Measurements from ENCODE around the gene PROC. TPM values are rescaled to one million over a fixed set of nuclear protein-coding genes. Genes with fewer than 3 reads are reported as not detected.

The PROC gene
- total RNA-seq, 1 experiment from 2014 or later, result 6.4 TPM

GRCh38 chr2:127437056-127437455, 18.8 kb downstream of the PROC start:
- no peak for DNase-seq
- Histone ChIP-seq H3K4me1 (peaks cover 19% of the 10 kb centered on the region), H3K9me3 (peaks cover 13% of the 10 kb centered on the region), H3K36me3 (ENCODE audit: control insufficient read depth, insufficient read depth, low read length) (no peaks in the 10 kb centered on the region; the same call in 1 of the 2 replicates), H3K27me3 (replicated peaks; ENCODE audit: control insufficient read depth, insufficient read depth, low read length) (no peaks in the 10 kb centered on the region), H3K4me3 (ENCODE audit: low read depth, low read length) (no peak overlapping the region)
- intact Hi-C loops (cut with micrococcal nuclease; ENCODE audit: unreplicated experiment), result no loop called here
- BruUV-seq (replicated peaks), result no TSS peak
- Mint-ChIP-seq H3K4me1 (ENCODE audit: low read depth, unreplicated experiment) (peaks cover 6% of the 10 kb centered on the region), H3K36me3 (ENCODE audit: insufficient read depth, unreplicated experiment) (peaks cover 5% of the 10 kb centered on the region), H3K27me3 (ENCODE audit: insufficient read depth, unreplicated experiment) (no peaks in the 10 kb centered on the region), H3K9me3 (ENCODE audit: unreplicated experiment) (peaks cover 17% of the 10 kb centered on the region), H3K27ac (ENCODE audit: unreplicated experiment) (peak overlapping the region; percentile 84), H3K4me3 (ENCODE audit: unreplicated experiment) (no peak overlapping the region)
- TF ChIP-seq, protein P1, sequence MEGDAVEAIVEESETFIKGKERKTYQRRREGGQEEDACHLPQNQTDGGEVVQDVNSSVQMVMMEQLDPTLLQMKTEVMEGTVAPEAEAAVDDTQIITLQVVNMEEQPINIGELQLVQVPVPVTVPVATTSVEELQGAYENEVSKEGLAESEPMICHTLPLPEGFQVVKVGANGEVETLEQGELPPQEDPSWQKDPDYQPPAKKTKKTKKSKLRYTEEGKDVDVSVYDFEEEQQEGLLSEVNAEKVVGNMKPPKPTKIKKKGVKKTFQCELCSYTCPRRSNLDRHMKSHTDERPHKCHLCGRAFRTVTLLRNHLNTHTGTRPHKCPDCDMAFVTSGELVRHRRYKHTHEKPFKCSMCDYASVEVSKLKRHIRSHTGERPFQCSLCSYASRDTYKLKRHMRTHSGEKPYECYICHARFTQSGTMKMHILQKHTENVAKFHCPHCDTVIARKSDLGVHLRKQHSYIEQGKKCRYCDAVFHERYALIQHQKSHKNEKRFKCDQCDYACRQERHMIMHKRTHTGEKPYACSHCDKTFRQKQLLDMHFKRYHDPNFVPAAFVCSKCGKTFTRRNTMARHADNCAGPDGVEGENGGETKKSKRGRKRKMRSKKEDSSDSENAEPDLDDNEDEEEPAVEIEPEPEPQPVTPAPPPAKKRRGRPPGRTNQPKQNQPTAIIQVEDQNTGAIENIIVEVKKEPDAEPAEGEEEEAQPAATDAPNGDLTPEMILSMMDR (IDR thresholded peaks at IDR 0.05; ENCODE audit: insufficient read depth in 1 of 2, low read depth in 1 of 2, low read length in 1 of 2, severe bottlenecking in 1 of 2, unreplicated experiment in 1 of 2), result no peak
- ChIA-PET CTCF (interaction anchor here (1.6 kb wide), 1 partner anchor 22 kb away, joined by 4 read pairs; no protein-coding TSS in a partner anchor), POLR2A (no interaction called here)

DNA sequence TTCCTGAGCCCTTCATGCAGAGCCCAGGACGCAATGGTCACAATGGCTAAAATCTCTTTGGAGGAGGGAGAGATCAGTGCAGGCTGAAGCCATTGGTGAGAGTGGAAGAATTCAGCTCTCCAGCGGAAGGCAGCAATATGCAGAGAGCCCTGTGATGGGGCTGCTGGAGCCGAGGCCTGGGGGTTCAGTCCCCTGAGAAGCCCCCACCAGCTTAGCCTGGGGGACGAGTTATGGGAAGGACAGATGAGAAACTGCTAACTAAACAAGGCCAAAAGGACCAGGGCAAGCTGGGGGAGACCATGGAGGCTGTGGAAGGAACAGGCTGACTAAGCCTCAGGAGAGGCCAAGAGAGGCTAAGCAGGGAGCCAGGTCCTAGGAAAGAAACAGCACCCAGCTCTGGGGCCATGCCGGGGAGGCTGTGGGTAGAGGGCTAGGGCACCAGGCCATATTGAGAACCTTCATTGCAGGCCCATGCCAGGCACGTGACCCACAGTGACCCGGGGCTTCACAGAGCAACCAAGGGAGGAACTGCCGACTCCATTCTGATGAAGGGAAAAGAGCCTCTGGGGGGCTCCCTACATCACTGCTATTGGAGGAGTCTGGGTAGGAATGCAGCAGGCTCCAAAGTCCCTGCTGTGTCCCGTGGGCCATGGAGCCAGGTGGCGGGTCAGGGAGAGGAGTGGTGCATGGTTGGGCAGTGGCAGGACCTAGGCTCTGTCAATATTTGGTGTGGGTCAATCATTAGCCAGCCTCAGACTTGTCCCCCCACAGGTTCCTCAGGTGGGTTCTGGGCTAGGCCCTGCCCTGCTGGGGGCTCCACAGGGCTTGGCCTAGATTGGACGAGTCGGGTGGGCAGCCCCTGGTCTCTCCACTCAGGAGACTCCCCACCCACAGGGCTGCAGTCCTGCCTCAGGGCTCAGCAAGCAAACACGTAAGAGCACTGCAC, 19.8 kb downstream of the PROC start:
- ChIA-PET CTCF (interaction anchor here (0.8 to 1.6 kb wide), 2 partner anchors 16 to 23 kb away, joined by 3 to 4 read pairs; no protein-coding TSS in a partner anchor), POLR2A (no interaction called here)
- peak overlapping the region; percentile 84 for H3K27ac Mint-ChIP-seq (ENCODE audit: unreplicated experiment)

DNA sequence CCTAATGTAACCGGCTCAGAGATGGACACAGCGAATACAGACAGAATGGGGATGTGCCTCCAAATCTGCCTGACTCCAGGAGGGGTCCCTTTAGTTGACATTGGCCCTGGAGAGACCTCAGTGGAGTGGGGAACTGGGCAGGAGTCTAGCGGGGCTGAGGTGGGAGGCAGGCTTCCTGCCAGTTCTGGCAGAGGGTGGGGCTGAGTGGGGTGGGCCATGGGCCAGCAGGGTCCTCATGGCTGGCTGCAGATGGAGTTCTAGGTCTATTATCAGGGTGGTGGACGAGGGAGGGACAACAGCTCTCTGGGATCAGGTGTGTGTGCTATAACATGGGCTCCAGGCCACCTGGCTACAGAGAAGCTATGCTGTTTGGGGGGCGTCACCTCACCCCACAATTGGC, 21.1 kb downstream of the PROC start:
- POLR2A ChIA-PET, result no interaction called here
- TF ChIP-seq, protein P1 (IDR thresholded peaks at IDR 0.05; ENCODE audit: insufficient read depth in 1 of 2, low read depth in 1 of 2, low read length in 1 of 2, severe bottlenecking in 1 of 2, unreplicated experiment in 1 of 2), result no peak
- H3K9me3 ChIP-seq, result peaks cover 13% of the 10 kb centered on the region
- BruUV-seq (replicated peaks), result no TSS peak
- no peak overlapping the region for H3K4me3 Mint-ChIP-seq (ENCODE audit: unreplicated experiment)
- no peaks in the 10 kb centered on the region for H3K27me3 Mint-ChIP-seq (ENCODE audit: insufficient read depth, unreplicated experiment)
- CTCF ChIA-PET, result no interaction called here
- no peaks in the 10 kb centered on the region; the same call in 1 of the 2 replicates for H3K36me3 ChIP-seq (ENCODE audit: control insufficient read depth, insufficient read depth, low read length)
- intact Hi-C loops (cut with micrococcal nuclease; ENCODE audit: unreplicated experiment), result no loop called here
- no peaks in the 10 kb centered on the region for H3K27me3 ChIP-seq (replicated peaks; ENCODE audit: control insufficient read depth, insufficient read depth, low read length)
- H3K4me1 ChIP-seq, result peaks cover 19% of the 10 kb centered on the region
- DNase-seq, result no peak
- H3K36me3 Mint-ChIP-seq (ENCODE audit: insufficient read depth, unreplicated experiment), result peaks cover 5% of the 10 kb centered on the region
- H3K9me3 Mint-ChIP-seq (ENCODE audit: unreplicated experiment), result peaks cover 21% of the 10 kb centered on the region
- H3K4me1 Mint-ChIP-seq (ENCODE audit: low read depth, unreplicated experiment), result peaks cover 6% of the 10 kb centered on the region
- H3K27ac Mint-ChIP-seq (ENCODE audit: unreplicated experiment), result peak overlapping the region; percentile 84
- no peak overlapping the region for H3K4me3 ChIP-seq (ENCODE audit: low read depth, low read length)

More for the DNA sequence above, 19.8 kb downstream of the PROC start:
- H3K4me1 ChIP-seq, result peaks cover 19% of the 10 kb centered on the region
- H3K27me3 ChIP-seq (replicated peaks; ENCODE audit: control insufficient read depth, insufficient read depth, low read length), result no peaks in the 10 kb centered on the region
- Mint-ChIP-seq H3K4me1 (ENCODE audit: low read depth, unreplicated experiment) (peaks cover 6% of the 10 kb centered on the region), H3K36me3 (ENCODE audit: insufficient read depth, unreplicated experiment) (peaks cover 5% of the 10 kb centered on the region), H3K4me3 (ENCODE audit: unreplicated experiment) (peak overlapping the region; percentile 34), H3K27me3 (ENCODE audit: insufficient read depth, unreplicated experiment) (no peaks in the 10 kb centered on the region), H3K9me3 (ENCODE audit: unreplicated experiment) (peaks cover 21% of the 10 kb centered on the region)
- BruUV-seq (replicated peaks), result no TSS peak
- no peak overlapping the region for H3K4me3 ChIP-seq (ENCODE audit: low read depth, low read length)
- intact Hi-C loops (cut with micrococcal nuclease; ENCODE audit: unreplicated experiment), result loop anchor here (1.0 kb wide), 2 partner anchors 17 to 41 kb away; no protein-coding TSS in a partner anchor
- peak; percentile 83 to 93 for DNase-seq
- TF ChIP-seq, protein P1 (IDR thresholded peaks at IDR 0.05; ENCODE audit: insufficient read depth in 1 of 2, low read depth in 1 of 2, low read length in 1 of 2, severe bottlenecking in 1 of 2, unreplicated experiment in 1 of 2), result peak in 1 of 2 experiments; percentile 21
- no peaks in the 10 kb centered on the region; the same call in 1 of the 2 replicates for H3K36me3 ChIP-seq (ENCODE audit: control insufficient read depth, insufficient read depth, low read length)
- peaks cover 13% of the 10 kb centered on the region for H3K9me3 ChIP-seq

All from Caco-2 (cell line).